SK-N-SH treated with all-trans-retinoic acid at 6 μM for 48 hours (cell line): ENCODE results near the gene GRM2.
A peak's percentile ranks its signal among the peaks of the same experiment; 100 is the strongest.

Experiments
- ATAC-seq: fragments of 200-7000 bp; cut with Tn5 transposase; 3 replicates; pipeline ENCODE4 v1.9.1; 2020; ENCODE audit warnings: mild to moderate bottlenecking, moderate library complexity
- ARNTL ChIP-seq: fragments of 450-650 bp; formaldehyde crosslinking; IDR thresholded peaks from 2 replicates; pipeline ENCODE4 v1.5.0; 2020; ENCODE audit warnings: low read depth, mild to moderate bottlenecking, moderate library complexity, borderline replicate concordance
- BACH2 ChIP-seq: fragments of 250-450 bp; sonication (Bioruptor Pico); IDR thresholded peaks from 2 replicates; pipeline ENCODE4 v1.9.0; 2021; ENCODE audit warnings: mild to moderate bottlenecking, borderline replicate concordance
- CSDC2 ChIP-seq: fragments of 250-450 bp; sonication (Bioruptor Pico); IDR thresholded peaks from 2 replicates; pipeline ENCODE4 v1.5.0; 2020; ENCODE audit warnings: mild to moderate bottlenecking, moderate library complexity
- ESRRG ChIP-seq: fragments of 250-450 bp; sonication (Bioruptor Pico); IDR thresholded peaks from 2 replicates; pipeline ENCODE4 v1.6.1; 2021; ENCODE audit warnings: mild to moderate bottlenecking
- GLIS3 ChIP-seq: fragments of 250-450 bp; sonication (Bioruptor Pico); IDR thresholded peaks from 2 replicates; pipeline ENCODE4 v1.5.0; 2020; ENCODE audit warnings: mild to moderate bottlenecking, moderate library complexity
- ISL1 ChIP-seq: fragments of 250-450 bp; sonication (Bioruptor Pico); IDR thresholded peaks from 2 replicates; pipeline ENCODE4 v2.1.2; 2022; ENCODE audit warnings: mild to moderate bottlenecking, moderate library complexity
- OSR1 ChIP-seq: fragments of 250-450 bp; sonication (Bioruptor Pico); IDR thresholded peaks from 2 replicates; pipeline ENCODE4 v1.8.0; 2022; ENCODE audit warnings: moderate library complexity, mild to moderate bottlenecking, inconsistent platforms
- PPARA ChIP-seq: fragments of 250-450 bp; sonication (Bioruptor Pico); IDR thresholded peaks from 2 replicates; pipeline ENCODE4 v1.5.0; 2020; ENCODE audit warnings: mild to moderate bottlenecking, borderline replicate concordance
- RARB ChIP-seq: fragments of 250-450 bp; sonication (Bioruptor Pico); IDR thresholded peaks from 2 replicates; pipeline ENCODE4 v1.8.0; 2021; ENCODE audit warnings: mild to moderate bottlenecking, moderate library complexity
- SNAI2 ChIP-seq: fragments of 250-450 bp; sonication (Bioruptor Pico); IDR thresholded peaks from 2 replicates; pipeline ENCODE4 v1.5.0; 2020; ENCODE audit warnings: mild to moderate bottlenecking, moderate library complexity
- TCF4 ChIP-seq: fragments of 250-450 bp; sonication (Bioruptor Pico); IDR thresholded peaks from 2 replicates; pipeline ENCODE4 v1.8.0; 2021; ENCODE audit warnings: mild to moderate bottlenecking, moderate library complexity, borderline replicate concordance
- TOX ChIP-seq: fragments of 250-450 bp; sonication (Bioruptor Pico); IDR thresholded peaks from 2 replicates; pipeline ENCODE4 v1.8.0; 2021; ENCODE audit warnings: mild to moderate bottlenecking, moderate library complexity, borderline replicate concordance
- ZC3H10 ChIP-seq: fragments of 250-450 bp; sonication (Bioruptor Pico); IDR thresholded peaks from 2 replicates; pipeline ENCODE4 v1.5.1; 2021; ENCODE audit warnings: mild to moderate bottlenecking, moderate library complexity
- ZFP3 ChIP-seq: fragments of 250-450 bp; sonication (Bioruptor Pico); IDR thresholded peaks from 2 replicates; pipeline ENCODE4 v1.5.0; 2020; ENCODE audit warnings: mild to moderate bottlenecking, moderate library complexity
- ZFP30 ChIP-seq: fragments of 450-650 bp; formaldehyde crosslinking; IDR thresholded peaks from 2 replicates; pipeline ENCODE4 v1.5.0; 2022; ENCODE audit warnings: mild to moderate bottlenecking, moderate library complexity
- ZNF565 ChIP-seq: fragments of 450-650 bp; formaldehyde crosslinking; conservative IDR thresholded peaks from 2 replicates; pipeline ENCODE4 v1.5.0; 2020; ENCODE audit warnings: low read depth, mild to moderate bottlenecking, moderate library complexity
- ZNF70 ChIP-seq: fragments of 450-650 bp; formaldehyde crosslinking; IDR thresholded peaks from 2 replicates; pipeline ENCODE4 v1.5.0; 2020; ENCODE audit warnings: mild to moderate bottlenecking, moderate library complexity
- ZNF8 ChIP-seq: fragments of 450-650 bp; formaldehyde crosslinking; IDR thresholded peaks from 2 replicates; pipeline ENCODE4 v1.5.0; 2020; ENCODE audit warnings: mild to moderate bottlenecking, moderate library complexity
- TF ChIP-seq, protein P1 (sequence below): fragments of 250-450 bp; sonication (Bioruptor Pico); IDR thresholded peaks from 2 replicates; pipeline ENCODE4 v1.8.0; 2020; ENCODE audit warnings: mild to moderate bottlenecking, moderate library complexity, borderline replicate concordance
- TF ChIP-seq, protein P2 (sequence below): fragments of 250-450 bp; sonication (Bioruptor Pico); IDR thresholded peaks from 2 replicates; pipeline ENCODE4 v1.5.0; 2020; ENCODE audit warnings: mild to moderate bottlenecking, moderate library complexity
- TF ChIP-seq, protein P3 (sequence below): fragments of 250-450 bp; sonication (Bioruptor Pico); IDR thresholded peaks from 2 replicates; pipeline ENCODE4 v1.5.1; 2021; ENCODE audit warnings: mild to moderate bottlenecking, moderate library complexity
- TF ChIP-seq, protein P4 (sequence below): fragments of 250-450 bp; sonication (Bioruptor Pico); IDR thresholded peaks from 2 replicates; pipeline ENCODE4 v1.8.0; 2021; ENCODE audit warnings: low read depth, mild to moderate bottlenecking, moderate library complexity, borderline replicate concordance
- TF ChIP-seq, protein P5 (sequence below): fragments of 250-450 bp; sonication (Bioruptor Pico); IDR thresholded peaks from 2 replicates; pipeline ENCODE4 v1.5.1; 2020; ENCODE audit warnings: low read depth, mild to moderate bottlenecking, moderate library complexity

The GRM2 gene

DNA sequence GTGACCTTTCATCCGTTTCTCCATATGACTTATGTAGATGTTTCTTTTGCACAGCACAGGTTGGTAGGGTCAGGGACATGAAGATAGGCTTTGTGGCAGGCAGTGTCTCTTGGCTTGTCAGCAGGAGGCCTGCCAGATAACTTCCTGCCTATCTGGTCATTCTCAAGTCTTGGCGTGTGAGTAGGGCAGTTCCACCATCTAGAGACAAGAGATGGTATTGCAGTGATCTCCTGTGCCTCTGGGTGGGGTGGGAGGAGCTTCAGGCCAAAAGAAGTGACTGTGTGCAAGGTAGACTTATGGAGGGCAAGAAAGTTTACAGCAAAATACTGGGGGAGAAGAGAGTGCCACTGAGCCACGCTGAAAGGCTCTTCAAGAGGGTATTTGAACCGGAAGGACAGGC, 24.8 kb upstream of the GRM2 start:
- ATAC-seq = peak; percentile 97
- TF ChIP-seq CSDC2 (CRISPR knock-in tag) = no peak
- no peak for TF ChIP-seq TOX (CRISPR knock-in tag)
- TF ChIP-seq TCF4 (CRISPR knock-in tag) = peak; percentile 58; the same call in 1 of the 2 replicates
- TF ChIP-seq RARB = no peak
- TF ChIP-seq, protein P1, sequence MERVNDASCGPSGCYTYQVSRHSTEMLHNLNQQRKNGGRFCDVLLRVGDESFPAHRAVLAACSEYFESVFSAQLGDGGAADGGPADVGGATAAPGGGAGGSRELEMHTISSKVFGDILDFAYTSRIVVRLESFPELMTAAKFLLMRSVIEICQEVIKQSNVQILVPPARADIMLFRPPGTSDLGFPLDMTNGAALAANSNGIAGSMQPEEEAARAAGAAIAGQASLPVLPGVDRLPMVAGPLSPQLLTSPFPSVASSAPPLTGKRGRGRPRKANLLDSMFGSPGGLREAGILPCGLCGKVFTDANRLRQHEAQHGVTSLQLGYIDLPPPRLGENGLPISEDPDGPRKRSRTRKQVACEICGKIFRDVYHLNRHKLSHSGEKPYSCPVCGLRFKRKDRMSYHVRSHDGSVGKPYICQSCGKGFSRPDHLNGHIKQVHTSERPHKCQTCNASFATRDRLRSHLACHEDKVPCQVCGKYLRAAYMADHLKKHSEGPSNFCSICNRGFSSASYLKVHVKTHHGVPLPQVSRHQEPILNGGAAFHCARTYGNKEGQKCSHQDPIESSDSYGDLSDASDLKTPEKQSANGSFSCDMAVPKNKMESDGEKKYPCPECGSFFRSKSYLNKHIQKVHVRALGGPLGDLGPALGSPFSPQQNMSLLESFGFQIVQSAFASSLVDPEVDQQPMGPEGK = no peak

DNA sequence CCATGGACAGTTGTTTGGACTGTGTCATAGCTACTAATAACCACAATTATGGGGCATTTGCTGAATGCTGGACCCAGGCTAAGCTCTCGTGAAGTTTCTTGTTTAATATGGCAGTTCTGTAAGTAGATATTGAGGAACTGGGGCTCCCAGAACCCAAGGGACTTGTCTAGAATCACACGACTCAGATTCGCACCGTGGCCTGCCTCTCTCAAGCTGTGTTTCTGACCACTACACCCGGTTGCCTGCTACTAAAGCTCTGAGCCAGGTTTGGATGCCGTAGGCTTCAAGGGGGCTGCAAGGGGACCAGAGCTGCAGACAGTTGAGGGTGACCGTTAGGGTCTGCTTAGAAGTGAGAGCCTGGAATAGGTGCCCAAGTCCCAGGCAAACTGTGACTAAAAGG, 24.3 kb upstream of the GRM2 start:
- TF ChIP-seq ZFP3 (CRISPR knock-in tag) (no peak), OSR1 (CRISPR knock-in tag) (no peak), GLIS3 (CRISPR knock-in tag) (no peak), TCF4 (CRISPR knock-in tag) (no peak), CSDC2 (CRISPR knock-in tag) (no peak), ZNF8 (CRISPR knock-in tag) (no peak), ZC3H10 (CRISPR knock-in tag) (no peak)
- TF ChIP-seq, protein P2, sequence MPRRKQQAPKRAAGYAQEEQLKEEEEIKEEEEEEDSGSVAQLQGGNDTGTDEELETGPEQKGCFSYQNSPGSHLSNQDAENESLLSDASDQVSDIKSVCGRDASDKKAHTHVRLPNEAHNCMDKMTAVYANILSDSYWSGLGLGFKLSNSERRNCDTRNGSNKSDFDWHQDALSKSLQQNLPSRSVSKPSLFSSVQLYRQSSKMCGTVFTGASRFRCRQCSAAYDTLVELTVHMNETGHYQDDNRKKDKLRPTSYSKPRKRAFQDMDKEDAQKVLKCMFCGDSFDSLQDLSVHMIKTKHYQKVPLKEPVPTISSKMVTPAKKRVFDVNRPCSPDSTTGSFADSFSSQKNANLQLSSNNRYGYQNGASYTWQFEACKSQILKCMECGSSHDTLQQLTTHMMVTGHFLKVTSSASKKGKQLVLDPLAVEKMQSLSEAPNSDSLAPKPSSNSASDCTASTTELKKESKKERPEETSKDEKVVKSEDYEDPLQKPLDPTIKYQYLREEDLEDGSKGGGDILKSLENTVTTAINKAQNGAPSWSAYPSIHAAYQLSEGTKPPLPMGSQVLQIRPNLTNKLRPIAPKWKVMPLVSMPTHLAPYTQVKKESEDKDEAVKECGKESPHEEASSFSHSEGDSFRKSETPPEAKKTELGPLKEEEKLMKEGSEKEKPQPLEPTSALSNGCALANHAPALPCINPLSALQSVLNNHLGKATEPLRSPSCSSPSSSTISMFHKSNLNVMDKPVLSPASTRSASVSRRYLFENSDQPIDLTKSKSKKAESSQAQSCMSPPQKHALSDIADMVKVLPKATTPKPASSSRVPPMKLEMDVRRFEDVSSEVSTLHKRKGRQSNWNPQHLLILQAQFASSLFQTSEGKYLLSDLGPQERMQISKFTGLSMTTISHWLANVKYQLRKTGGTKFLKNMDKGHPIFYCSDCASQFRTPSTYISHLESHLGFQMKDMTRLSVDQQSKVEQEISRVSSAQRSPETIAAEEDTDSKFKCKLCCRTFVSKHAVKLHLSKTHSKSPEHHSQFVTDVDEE (CRISPR knock-in tag) = no peak
- TF ChIP-seq, protein P3, sequence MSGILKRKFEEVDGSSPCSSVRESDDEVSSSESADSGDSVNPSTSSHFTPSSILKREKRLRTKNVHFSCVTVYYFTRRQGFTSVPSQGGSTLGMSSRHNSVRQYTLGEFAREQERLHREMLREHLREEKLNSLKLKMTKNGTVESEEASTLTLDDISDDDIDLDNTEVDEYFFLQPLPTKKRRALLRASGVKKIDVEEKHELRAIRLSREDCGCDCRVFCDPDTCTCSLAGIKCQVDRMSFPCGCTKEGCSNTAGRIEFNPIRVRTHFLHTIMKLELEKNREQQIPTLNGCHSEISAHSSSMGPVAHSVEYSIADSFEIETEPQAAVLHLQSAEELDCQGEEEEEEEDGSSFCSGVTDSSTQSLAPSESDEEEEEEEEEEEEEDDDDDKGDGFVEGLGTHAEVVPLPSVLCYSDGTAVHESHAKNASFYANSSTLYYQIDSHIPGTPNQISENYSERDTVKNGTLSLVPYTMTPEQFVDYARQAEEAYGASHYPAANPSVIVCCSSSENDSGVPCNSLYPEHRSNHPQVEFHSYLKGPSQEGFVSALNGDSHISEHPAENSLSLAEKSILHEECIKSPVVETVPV (CRISPR knock-in tag) = no peak
- ATAC-seq = no peak

DNA sequence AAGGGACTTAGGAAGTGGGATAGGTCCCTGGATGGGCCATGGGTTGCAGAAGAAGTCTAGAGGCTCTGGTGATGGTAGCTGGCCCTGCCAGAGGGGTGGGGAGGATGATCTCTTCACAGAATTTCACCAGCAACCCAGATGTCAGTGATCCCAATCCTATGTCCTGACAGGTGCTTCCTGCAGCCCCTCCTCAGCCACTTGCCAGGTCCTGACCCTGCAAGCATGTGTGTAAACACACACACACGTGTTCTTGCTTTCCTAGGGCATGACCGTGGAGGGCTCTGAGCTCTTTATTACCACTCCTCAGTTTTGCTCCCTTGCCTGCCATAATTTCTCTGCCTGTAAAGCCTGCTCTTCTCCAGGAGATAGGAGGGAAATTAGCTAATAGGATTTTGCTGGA, 23.3 kb upstream of the GRM2 start:
- TF ChIP-seq TOX (CRISPR knock-in tag) (no peak), ZFP30 (CRISPR knock-in tag) (no peak), ZNF70 (CRISPR knock-in tag) (no peak), ISL1 (CRISPR knock-in tag) (no peak), SNAI2 (no peak), ZNF565 (CRISPR knock-in tag) (no peak), TCF4 (CRISPR knock-in tag) (no peak), ESRRG (no peak), RARB (no peak), OSR1 (CRISPR knock-in tag) (no peak), PPARA (CRISPR knock-in tag) (no peak), BACH2 (CRISPR knock-in tag) (no peak), ARNTL (CRISPR knock-in tag) (no peak)
- TF ChIP-seq, protein P1 = no peak
- TF ChIP-seq, protein P4, sequence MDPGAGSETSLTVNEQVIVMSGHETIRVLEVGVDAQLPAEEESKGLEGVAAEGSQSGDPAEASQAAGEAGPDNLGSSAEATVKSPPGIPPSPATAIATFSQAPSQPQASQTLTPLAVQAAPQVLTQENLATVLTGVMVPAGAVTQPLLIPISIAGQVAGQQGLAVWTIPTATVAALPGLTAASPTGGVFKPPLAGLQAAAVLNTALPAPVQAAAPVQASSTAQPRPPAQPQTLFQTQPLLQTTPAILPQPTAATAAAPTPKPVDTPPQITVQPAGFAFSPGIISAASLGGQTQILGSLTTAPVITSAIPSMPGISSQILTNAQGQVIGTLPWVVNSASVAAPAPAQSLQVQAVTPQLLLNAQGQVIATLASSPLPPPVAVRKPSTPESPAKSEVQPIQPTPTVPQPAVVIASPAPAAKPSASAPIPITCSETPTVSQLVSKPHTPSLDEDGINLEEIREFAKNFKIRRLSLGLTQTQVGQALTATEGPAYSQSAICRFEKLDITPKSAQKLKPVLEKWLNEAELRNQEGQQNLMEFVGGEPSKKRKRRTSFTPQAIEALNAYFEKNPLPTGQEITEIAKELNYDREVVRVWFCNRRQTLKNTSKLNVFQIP (CRISPR knock-in tag) = no peak
- TF ChIP-seq, protein P5, sequence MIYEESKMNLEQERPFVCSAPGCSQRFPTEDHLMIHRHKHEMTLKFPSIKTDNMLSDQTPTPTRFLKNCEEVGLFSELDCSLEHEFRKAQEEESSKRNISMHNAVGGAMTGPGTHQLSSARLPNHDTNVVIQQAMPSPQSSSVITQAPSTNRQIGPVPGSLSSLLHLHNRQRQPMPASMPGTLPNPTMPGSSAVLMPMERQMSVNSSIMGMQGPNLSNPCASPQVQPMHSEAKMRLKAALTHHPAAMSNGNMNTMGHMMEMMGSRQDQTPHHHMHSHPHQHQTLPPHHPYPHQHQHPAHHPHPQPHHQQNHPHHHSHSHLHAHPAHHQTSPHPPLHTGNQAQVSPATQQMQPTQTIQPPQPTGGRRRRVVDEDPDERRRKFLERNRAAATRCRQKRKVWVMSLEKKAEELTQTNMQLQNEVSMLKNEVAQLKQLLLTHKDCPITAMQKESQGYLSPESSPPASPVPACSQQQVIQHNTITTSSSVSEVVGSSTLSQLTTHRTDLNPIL (CRISPR knock-in tag) = no peak
- TF ChIP-seq, all 23 proteins: peak for 0
- no peak for ATAC-seq
